Measurements from ENCODE around the gene CUBN.

CUBN gene

DNA sequence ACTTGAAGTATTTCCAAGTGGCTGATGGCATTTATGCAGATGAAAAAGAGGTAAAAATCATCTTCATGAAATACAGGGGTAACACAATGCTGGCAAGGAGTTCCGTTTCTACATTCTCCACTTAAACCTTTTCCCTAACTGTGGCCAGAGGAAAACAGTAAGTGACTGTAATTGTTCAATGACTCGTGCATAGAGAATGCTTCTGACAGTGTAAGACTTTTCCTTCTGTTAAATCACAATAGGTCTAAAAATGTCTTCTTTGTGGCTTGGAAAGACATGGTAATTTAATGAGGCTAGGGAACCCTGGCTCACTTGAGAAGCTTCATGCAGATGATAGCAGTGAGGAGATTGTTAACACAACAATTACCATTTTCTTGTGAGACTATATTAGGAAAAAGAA, 262.1 kb downstream of the CUBN start:
- Histone ChIP-seq H3K27me3 (ENCODE audit: insufficient read depth, low read depth) (no peaks in the 10 kb centered on the region), H3K27ac (no peak overlapping the region), H3K79me2 (ENCODE audit: insufficient read depth, low read depth) (no peaks in the 10 kb centered on the region), H3K36me3 (ENCODE audit: insufficient read depth) (no peaks in the 10 kb centered on the region), H3K4me1 (ENCODE audit: low read depth, poor library complexity, severe bottlenecking) (no peaks in the 10 kb centered on the region), H4K20me1 (ENCODE audit: insufficient read depth) (no peaks in the 10 kb centered on the region), H3K4me3 (IDR thresholded peaks at IDR 0.05; ENCODE audit: insufficient read depth, low read depth, low read length) (no peak overlapping the region), H3K4me2 (no peak overlapping the region), H3K9ac (no peak overlapping the region), H2AFZ (ENCODE audit: low read depth) (no peak overlapping the region)
- TF ChIP-seq, protein P1, sequence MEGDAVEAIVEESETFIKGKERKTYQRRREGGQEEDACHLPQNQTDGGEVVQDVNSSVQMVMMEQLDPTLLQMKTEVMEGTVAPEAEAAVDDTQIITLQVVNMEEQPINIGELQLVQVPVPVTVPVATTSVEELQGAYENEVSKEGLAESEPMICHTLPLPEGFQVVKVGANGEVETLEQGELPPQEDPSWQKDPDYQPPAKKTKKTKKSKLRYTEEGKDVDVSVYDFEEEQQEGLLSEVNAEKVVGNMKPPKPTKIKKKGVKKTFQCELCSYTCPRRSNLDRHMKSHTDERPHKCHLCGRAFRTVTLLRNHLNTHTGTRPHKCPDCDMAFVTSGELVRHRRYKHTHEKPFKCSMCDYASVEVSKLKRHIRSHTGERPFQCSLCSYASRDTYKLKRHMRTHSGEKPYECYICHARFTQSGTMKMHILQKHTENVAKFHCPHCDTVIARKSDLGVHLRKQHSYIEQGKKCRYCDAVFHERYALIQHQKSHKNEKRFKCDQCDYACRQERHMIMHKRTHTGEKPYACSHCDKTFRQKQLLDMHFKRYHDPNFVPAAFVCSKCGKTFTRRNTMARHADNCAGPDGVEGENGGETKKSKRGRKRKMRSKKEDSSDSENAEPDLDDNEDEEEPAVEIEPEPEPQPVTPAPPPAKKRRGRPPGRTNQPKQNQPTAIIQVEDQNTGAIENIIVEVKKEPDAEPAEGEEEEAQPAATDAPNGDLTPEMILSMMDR (conservative IDR thresholded peaks at IDR 0.05; ENCODE audit: low read depth, low read length): no peak

GRCh38 chr10:16866541-16867275, 262.9 kb downstream of the CUBN start:
- no peaks in the 10 kb centered on the region for H3K27me3 ChIP-seq (ENCODE audit: insufficient read depth, low read depth)
- H3K4me1 ChIP-seq (ENCODE audit: low read depth, poor library complexity, severe bottlenecking): no peaks in the 10 kb centered on the region
- no peaks in the 10 kb centered on the region for H3K36me3 ChIP-seq (ENCODE audit: insufficient read depth)
- H3K9ac ChIP-seq: no peak overlapping the region
- H2AFZ ChIP-seq (ENCODE audit: low read depth): no peak overlapping the region
- no peaks in the 10 kb centered on the region for H3K79me2 ChIP-seq (ENCODE audit: insufficient read depth, low read depth)
- no peaks in the 10 kb centered on the region for H4K20me1 ChIP-seq (ENCODE audit: insufficient read depth)
- TF ChIP-seq, protein P1 (conservative IDR thresholded peaks at IDR 0.05; ENCODE audit: low read depth, low read length): no peak
- no peak overlapping the region for H3K27ac ChIP-seq
- H3K4me3 ChIP-seq (IDR thresholded peaks at IDR 0.05; ENCODE audit: insufficient read depth, low read depth, low read length): no peak overlapping the region
- no peak overlapping the region for H3K4me2 ChIP-seq

- TF ChIP-seq, protein P1 (conservative IDR thresholded peaks at IDR 0.05; ENCODE audit: low read depth, low read length): no peak
- no peak overlapping the region for H3K9ac ChIP-seq
- no peaks in the 10 kb centered on the region for H3K27me3 ChIP-seq (ENCODE audit: insufficient read depth, low read depth)
- no peaks in the 10 kb centered on the region for H3K36me3 ChIP-seq (ENCODE audit: insufficient read depth)
- no peaks in the 10 kb centered on the region for H3K4me1 ChIP-seq (ENCODE audit: low read depth, poor library complexity, severe bottlenecking)
- no peak overlapping the region for H3K27ac ChIP-seq
- no peak overlapping the region for H3K4me2 ChIP-seq
- H3K79me2 ChIP-seq (ENCODE audit: insufficient read depth, low read depth): no peaks in the 10 kb centered on the region
- no peak overlapping the region for H3K4me3 ChIP-seq (IDR thresholded peaks at IDR 0.05; ENCODE audit: insufficient read depth, low read depth, low read length)
- no peaks in the 10 kb centered on the region for H4K20me1 ChIP-seq (ENCODE audit: insufficient read depth)
- H2AFZ ChIP-seq (ENCODE audit: low read depth): no peak overlapping the region
Measured at GRCh38 chr10:16865766-16866165, 263.8 kb downstream of the CUBN start.

DNA sequence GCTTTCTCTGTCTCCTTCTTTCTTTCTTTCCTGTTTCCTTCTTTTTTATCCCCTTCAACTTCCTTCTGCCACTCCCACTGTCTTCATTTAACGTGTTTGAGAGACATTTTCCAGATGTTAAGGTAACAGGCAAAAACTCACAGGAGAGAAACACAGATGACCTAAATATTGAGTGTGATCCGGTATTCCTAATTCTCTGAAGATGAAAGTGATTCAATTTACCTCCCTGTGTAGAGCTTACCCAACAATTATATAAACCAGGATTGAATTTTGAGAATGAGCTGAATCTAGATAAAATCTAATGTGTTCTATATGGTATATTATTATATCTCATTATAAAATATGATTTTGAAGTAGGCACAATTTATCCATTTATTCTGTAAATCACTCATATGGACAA, 265.8 kb downstream of the CUBN start:
- Histone ChIP-seq H3K36me3 (ENCODE audit: insufficient read depth) (no peaks in the 10 kb centered on the region), H3K79me2 (ENCODE audit: insufficient read depth, low read depth) (no peaks in the 10 kb centered on the region), H3K9ac (no peak overlapping the region), H2AFZ (ENCODE audit: low read depth) (no peak overlapping the region), H3K27me3 (ENCODE audit: insufficient read depth, low read depth) (no peaks in the 10 kb centered on the region), H4K20me1 (ENCODE audit: insufficient read depth) (no peaks in the 10 kb centered on the region), H3K27ac (no peak overlapping the region), H3K4me3 (IDR thresholded peaks at IDR 0.05; ENCODE audit: insufficient read depth, low read depth, low read length) (no peak overlapping the region), H3K4me1 (ENCODE audit: low read depth, poor library complexity, severe bottlenecking) (no peaks in the 10 kb centered on the region), H3K4me2 (no peak overlapping the region)
- TF ChIP-seq, protein P1 (conservative IDR thresholded peaks at IDR 0.05; ENCODE audit: low read depth, low read length): no peak
